ENCODE data around the gene UBE3C.

DNA sequence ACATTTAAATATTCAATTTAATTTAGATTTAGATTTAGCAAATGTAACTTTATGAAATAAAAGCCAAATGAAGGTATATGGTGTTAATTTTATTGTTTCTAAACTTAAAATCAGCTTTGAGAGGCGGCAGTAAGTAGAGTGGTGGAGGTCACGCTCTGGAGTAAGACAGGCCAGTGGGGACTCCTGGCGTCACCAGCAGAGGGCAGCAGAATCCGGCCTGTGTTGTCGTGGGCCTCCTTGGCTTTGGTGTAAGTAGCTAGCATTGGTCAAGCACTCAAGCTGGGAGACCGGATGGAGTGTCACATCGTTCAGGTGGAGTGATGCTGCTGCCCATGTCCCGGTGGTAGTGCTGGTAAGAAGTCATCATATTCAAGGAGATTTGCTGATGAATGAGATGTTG, 99.4 kb downstream of the UBE3C start:
- no peak for TF ChIP-seq POLR2A (IDR thresholded peaks at IDR 0.05)
- TF ChIP-seq POLR2AphosphoS5 (IDR thresholded peaks at IDR 0.05) = no peak
- no peak for TF ChIP-seq CTCF (IDR thresholded peaks at IDR 0.05)

All from gastroesophageal sphincter (tissue), 3 donors.